ENCODE data around the gene COL6A6.

Gene COL6A6

GRCh38 chr3:130516645-130517512, at the start of gene COL6A6:
TSS of gene COL6A6 (plus strand) at chr3:130517177. CDS start at chr3:130560365, 43,188 bp downstream.
- DNase-seq = no peak

GRCh38 chr3:130468311-130468710, 48.7 kb upstream of the COL6A6 start:
- no peak for DNase-seq

- no peak for DNase-seq
These were observed 46.9 kb upstream of the COL6A6 start for GRCh38 chr3:130470126-130470525.

- DNase-seq = no peak
These were observed 43.6 kb upstream of the COL6A6 start for GRCh38 chr3:130473416-130473815.

- DNase-seq = no peak
These were observed 36.2 kb upstream of the COL6A6 start for GRCh38 chr3:130480736-130481135.

- DNase-seq = no peak
These were observed 28.7 kb upstream of the COL6A6 start for GRCh38 chr3:130488288-130488687.

GRCh38 chr3:130488769-130489450, 28.1 kb upstream of the COL6A6 start:
- no peak for DNase-seq

- no peak for DNase-seq
These were observed 26.7 kb upstream of the COL6A6 start for GRCh38 chr3:130490241-130490640.

GRCh38 chr3:130491431-130491830, 25.5 kb upstream of the COL6A6 start:
- no peak for DNase-seq

GRCh38 chr3:130504701-130505100, 12.3 kb upstream of the COL6A6 start:
- DNase-seq = no peak

- no peak for DNase-seq
These were observed 10.9 kb upstream of the COL6A6 start for GRCh38 chr3:130506031-130506430.

- DNase-seq = no peak
These were observed 9.2 kb upstream of the COL6A6 start for GRCh38 chr3:130507746-130508145.

GRCh38 chr3:130509008-130509407, 8.0 kb upstream of the COL6A6 start:
- no peak for DNase-seq

- no peak for DNase-seq
These were observed 2.3 kb upstream of the COL6A6 start for GRCh38 chr3:130514681-130515080.

GRCh38 chr3:130515755-130516154, 1.2 kb upstream of the COL6A6 start:
- DNase-seq = no peak

GRCh38 chr3:130517602-130518001, 625 bp downstream of the COL6A6 start:
- no peak for DNase-seq

GRCh38 chr3:130519754-130520153, 2.8 kb downstream of the COL6A6 start:
- no peak for DNase-seq

GRCh38 chr3:130522399-130522798, 5.4 kb downstream of the COL6A6 start:
- DNase-seq = no peak

- no peak for DNase-seq
These were observed 10.4 kb downstream of the COL6A6 start for GRCh38 chr3:130527426-130527825.

- no peak for DNase-seq
These were observed 11.1 kb downstream of the COL6A6 start for GRCh38 chr3:130528120-130528519.

- DNase-seq = no peak
These were observed 12.7 kb downstream of the COL6A6 start for GRCh38 chr3:130529486-130530215.

GRCh38 chr3:130533247-130533646, 16.3 kb downstream of the COL6A6 start:
- no peak for DNase-seq

- no peak for DNase-seq
These were observed 20.8 kb downstream of the COL6A6 start for GRCh38 chr3:130537673-130538304.

Measured in activated CD4-positive, alpha-beta T cell treated with anti-CD3 and anti-CD28 coated beads, Interleukin-2, amount 50 U/mL, for 1 hour (primary cell).